ENCODE results near the gene CENPO. TPM values are rescaled to one million over a fixed set of nuclear protein-coding genes. Genes with fewer than 3 reads are reported as not detected.

CENPO gene
- total and polyA plus RNA-seq, 2 experiments from 2014 or later = 6.1 to 16.1 TPM

- no peak for TF ChIP-seq CTCF (IDR thresholded peaks at IDR 0.05; ENCODE audit: low read depth, low read length)
- Histone ChIP-seq H3K27me3 (no peaks in the 10 kb centered on the region), H3K27ac (no peak overlapping the region), H3K4me1 (ENCODE audit: low read depth) (peaks cover 7% of the 10 kb centered on the region), H3K4me3 (no peak overlapping the region), H3K9me3 (ENCODE audit: low read depth) (no peaks in the 10 kb centered on the region), H3K36me3 (no peaks in the 10 kb centered on the region)
- DNase-seq (ENCODE audit: low read depth in 1 of 2, low spot score in 1 of 2) = no peak
Measured at GRCh38 chr2:24787532-24787931, 5.7 kb upstream of the CENPO start.

GRCh38 chr2:24788816-24789215 is 4.4 kb upstream of the CENPO start:
- H3K27ac ChIP-seq = no peak overlapping the region
- H3K4me3 ChIP-seq = no peak overlapping the region
- TF ChIP-seq CTCF (IDR thresholded peaks at IDR 0.05; ENCODE audit: low read depth, low read length) = no peak
- H3K27me3 ChIP-seq = no peaks in the 10 kb centered on the region
- no peak for DNase-seq (ENCODE audit: low read depth in 1 of 2, low spot score in 1 of 2)
- H3K4me1 ChIP-seq (ENCODE audit: low read depth) = peaks cover 7% of the 10 kb centered on the region
- no peaks in the 10 kb centered on the region for H3K36me3 ChIP-seq
- H3K9me3 ChIP-seq (ENCODE audit: low read depth) = no peaks in the 10 kb centered on the region

- no peak overlapping the region for H3K27ac ChIP-seq
- no peak for DNase-seq (ENCODE audit: low read depth in 1 of 2, low spot score in 1 of 2)
- H3K4me3 ChIP-seq = no peak overlapping the region
- no peaks in the 10 kb centered on the region for H3K36me3 ChIP-seq
- H3K27me3 ChIP-seq = no peaks in the 10 kb centered on the region
- H3K4me1 ChIP-seq (ENCODE audit: low read depth) = peaks cover 7% of the 10 kb centered on the region
- no peaks in the 10 kb centered on the region for H3K9me3 ChIP-seq (ENCODE audit: low read depth)
- TF ChIP-seq CTCF (IDR thresholded peaks at IDR 0.05; ENCODE audit: low read depth, low read length) = no peak
Measured at GRCh38 chr2:24791452-24791851, 1.8 kb upstream of the CENPO start.

GRCh38 chr2:24792542-24792873 is 717 bp upstream of the CENPO start:
- Histone ChIP-seq H3K36me3 (no peaks in the 10 kb centered on the region), H3K4me1 (ENCODE audit: low read depth) (peaks cover 7% of the 10 kb centered on the region), H3K27ac (peak overlapping the region; percentile 98), H3K4me3 (peak overlapping the region; percentile 62), H3K9me3 (ENCODE audit: low read depth) (no peaks in the 10 kb centered on the region), H3K27me3 (no peaks in the 10 kb centered on the region)
- TF ChIP-seq CTCF (IDR thresholded peaks at IDR 0.05; ENCODE audit: low read depth, low read length) = no peak
- no peak for DNase-seq (ENCODE audit: low read depth in 1 of 2, low spot score in 1 of 2)

GRCh38 chr2:24793761-24794435 is 673 bp downstream of the CENPO start:
- TF ChIP-seq CTCF (IDR thresholded peaks at IDR 0.05; ENCODE audit: low read depth, low read length) = no peak
- H3K36me3 ChIP-seq = no peaks in the 10 kb centered on the region
- no peaks in the 10 kb centered on the region for H3K27me3 ChIP-seq
- DNase-seq (ENCODE audit: low read depth in 1 of 2, low spot score in 1 of 2) = peak; percentile 46 to 47
- H3K4me1 ChIP-seq (ENCODE audit: low read depth) = peaks cover 7% of the 10 kb centered on the region
- peak overlapping the region; percentile 62 for H3K4me3 ChIP-seq
- H3K27ac ChIP-seq = no peak overlapping the region
- H3K9me3 ChIP-seq (ENCODE audit: low read depth) = no peaks in the 10 kb centered on the region

Measured in cardiac muscle cell (in vitro differentiated cells and primary cell).